GM12878 (cell line): Measurements from ENCODE around the gene WDFY3.

Source experiments
- SUZ12 ChIP-seq: fragments of 200-600 bp; sonication (generic); IDR thresholded peaks from one replicate; pipeline ENCODE4 v1.6.1; 2018; ENCODE audit warnings: antibody characterized with exemption, mild to moderate bottlenecking; ENCODE audit not compliant: unreplicated experiment
- TARDBP ChIP-seq: IDR thresholded peaks from 2 replicates; pipeline ENCODE4 v1.6.1; 2016; ENCODE audit warnings: borderline replicate concordance
- TF ChIP-seq, protein P1 (sequence below): fragments of 150-350 bp; IDR thresholded peaks from 2 replicates; pipeline ENCODE4 v1.6.1; 2016; ENCODE audit warnings: low read depth, low read length

GRCh38 chr4:84799318-84799717, 167.2 kb downstream of the WDFY3 start:
- TF ChIP-seq SUZ12, result no peak
- TF ChIP-seq, protein P1, sequence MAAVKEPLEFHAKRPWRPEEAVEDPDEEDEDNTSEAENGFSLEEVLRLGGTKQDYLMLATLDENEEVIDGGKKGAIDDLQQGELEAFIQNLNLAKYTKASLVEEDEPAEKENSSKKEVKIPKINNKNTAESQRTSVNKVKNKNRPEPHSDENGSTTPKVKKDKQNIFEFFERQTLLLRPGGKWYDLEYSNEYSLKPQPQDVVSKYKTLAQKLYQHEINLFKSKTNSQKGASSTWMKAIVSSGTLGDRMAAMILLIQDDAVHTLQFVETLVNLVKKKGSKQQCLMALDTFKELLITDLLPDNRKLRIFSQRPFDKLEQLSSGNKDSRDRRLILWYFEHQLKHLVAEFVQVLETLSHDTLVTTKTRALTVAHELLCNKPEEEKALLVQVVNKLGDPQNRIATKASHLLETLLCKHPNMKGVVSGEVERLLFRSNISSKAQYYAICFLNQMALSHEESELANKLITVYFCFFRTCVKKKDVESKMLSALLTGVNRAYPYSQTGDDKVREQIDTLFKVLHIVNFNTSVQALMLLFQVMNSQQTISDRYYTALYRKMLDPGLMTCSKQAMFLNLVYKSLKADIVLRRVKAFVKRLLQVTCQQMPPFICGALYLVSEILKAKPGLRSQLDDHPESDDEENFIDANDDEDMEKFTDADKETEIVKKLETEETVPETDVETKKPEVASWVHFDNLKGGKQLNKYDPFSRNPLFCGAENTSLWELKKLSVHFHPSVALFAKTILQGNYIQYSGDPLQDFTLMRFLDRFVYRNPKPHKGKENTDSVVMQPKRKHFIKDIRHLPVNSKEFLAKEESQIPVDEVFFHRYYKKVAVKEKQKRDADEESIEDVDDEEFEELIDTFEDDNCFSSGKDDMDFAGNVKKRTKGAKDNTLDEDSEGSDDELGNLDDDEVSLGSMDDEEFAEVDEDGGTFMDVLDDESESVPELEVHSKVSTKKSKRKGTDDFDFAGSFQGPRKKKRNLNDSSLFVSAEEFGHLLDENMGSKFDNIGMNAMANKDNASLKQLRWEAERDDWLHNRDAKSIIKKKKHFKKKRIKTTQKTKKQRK, result no peak
- no peak for TF ChIP-seq TARDBP
